IPS DF 4.7 (cell line): ENCODE data around the gene BCKDK.
"Not testable (repeated sequence)": the region's sequence is repeated elsewhere in the genome, so short reads cannot be mapped to it uniquely, and the experiment has no call there.

Experiments used
- DNase-seq: peaks from one replicate; pipeline ENCODE4 v3.0.0-alpha.2; 2013; ENCODE audit warnings: low spot score; ENCODE audit errors: extremely low read depth

Gene BCKDK

GRCh38 chr16:31141489-31142108 lies 33.4 kb downstream of the BCKDK start:
- DNase-seq = no peak

DNA sequence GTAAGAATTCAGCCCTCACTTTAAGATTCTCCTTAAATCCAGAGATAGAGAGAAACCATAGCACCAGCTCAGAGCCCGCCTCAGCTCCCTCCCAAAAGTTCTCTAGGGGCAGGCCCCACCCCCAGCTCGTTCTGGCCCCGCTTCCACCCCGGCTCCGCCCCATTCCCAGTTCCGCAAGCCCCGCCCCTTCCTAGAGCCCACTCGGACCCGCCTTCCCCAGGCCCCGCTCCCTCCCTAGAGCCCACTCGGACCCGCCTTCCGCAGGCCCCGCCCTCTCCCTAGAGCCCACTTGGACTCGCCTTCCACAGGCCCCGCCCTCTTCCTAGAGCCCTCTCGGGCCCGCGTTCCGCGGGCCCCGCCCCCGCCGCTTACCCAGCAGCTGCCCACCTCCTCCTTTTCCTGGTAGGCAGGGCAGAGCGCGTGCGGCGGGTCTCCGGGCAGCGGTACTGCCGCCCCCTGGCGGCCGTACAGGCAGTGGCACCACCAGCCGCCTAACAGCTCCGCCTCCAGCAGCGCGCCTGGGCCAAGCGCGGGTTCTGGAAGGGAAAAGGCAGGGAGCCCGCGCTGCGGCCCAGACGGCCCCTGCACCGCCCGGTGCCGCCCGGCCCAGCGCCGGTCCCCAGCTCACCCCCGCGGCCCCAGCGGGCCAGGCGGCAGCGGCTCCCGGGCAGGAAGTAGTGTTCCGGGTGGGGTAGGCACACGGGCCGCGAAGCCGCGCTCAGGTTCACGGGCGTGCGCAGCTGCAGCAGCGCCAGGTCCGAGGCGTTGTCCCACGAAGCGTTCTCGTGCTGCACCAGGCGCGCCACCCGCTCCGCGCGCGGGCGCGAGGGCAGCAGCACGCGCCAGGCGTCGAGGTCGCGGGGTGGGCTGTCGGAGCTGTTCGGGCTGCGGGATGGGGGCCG lies 34.2 kb downstream of the BCKDK start:
- no peak for DNase-seq

GRCh38 chr16:31143011-31143693 lies 35.0 kb downstream of the BCKDK start:
- DNase-seq = no peak

- no peak for DNase-seq
These were observed 35.5 kb downstream of the BCKDK start for GRCh38 chr16:31143694-31144148.

GRCh38 chr16:31144418-31144817 lies 36.2 kb downstream of the BCKDK start:
- DNase-seq = not testable (repeated sequence)

DNA sequence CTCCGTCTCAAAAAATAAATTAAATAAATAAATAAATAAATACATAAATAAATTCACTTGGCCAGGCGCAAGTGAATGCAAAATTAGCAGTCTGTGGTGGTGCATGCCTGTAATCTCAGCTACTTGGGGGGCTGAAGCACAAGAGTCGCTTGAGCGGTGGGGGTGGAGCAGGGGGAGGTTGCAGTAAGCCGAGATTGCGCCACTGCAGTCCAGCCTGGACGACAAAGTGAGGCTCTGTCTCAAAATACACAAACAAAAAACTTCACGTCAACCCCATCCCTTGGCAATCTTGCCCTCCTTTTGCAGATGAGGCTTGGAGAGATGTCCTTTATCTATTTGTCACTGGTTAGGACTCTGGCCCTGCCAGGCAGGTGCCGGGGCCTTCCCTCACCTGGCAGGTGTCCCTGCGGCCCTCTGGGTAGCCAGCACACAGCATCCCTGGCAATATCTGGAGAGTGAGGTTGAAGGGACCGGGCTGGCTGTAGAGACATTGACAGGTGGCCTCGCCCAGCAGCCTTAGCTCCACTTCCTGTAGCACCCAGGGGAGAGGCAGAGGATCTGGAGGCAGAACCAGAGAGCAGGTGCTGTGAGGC lies 37.3 kb downstream of the BCKDK start:
- no peak for DNase-seq

DNA sequence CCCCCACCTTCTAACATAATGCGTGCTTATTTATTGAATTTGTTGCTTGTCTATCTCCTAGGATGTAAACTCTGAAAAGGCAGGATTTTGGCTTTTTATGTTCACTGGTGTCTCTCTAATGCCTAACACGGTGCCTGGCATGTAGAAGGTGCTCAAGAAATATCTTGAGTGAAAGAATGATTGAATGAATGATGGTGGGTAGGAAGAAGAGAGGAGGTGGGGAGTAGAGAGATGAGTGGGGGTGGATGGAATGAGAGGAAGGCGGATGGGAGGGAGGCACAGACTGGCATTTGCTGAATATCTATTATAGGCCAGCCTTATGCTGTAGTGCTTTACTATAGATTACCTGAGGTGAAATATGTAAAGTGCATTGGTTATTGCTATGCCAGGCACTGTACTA lies 39.4 kb downstream of the BCKDK start:
- no peak for DNase-seq

DNA sequence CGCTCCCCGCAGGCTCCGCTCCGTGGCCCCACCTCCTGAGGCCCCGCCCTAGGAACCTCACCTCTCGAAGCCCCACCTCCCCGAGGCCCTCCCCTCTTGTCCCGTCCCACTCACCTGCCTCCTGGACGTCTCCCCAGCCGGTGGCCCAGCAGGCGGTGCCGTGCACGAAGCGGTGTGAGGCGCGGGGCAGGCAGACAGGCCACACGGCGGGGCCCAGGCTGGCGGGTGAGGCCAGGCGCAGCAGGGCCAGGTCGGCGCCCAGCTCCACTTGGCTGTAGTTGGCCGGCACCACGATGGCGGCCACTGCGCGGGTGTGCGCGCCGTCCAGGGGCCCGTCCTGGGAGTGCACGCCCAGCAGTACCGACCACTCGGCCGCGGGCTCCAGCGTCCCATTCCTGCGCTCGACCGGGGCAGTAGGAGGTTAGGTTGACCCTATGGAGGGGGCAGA lies 40.1 kb downstream of the BCKDK start:
- no peak for DNase-seq

GRCh38 chr16:31148896-31149295 lies 40.7 kb downstream of the BCKDK start:
- no peak for DNase-seq

DNA sequence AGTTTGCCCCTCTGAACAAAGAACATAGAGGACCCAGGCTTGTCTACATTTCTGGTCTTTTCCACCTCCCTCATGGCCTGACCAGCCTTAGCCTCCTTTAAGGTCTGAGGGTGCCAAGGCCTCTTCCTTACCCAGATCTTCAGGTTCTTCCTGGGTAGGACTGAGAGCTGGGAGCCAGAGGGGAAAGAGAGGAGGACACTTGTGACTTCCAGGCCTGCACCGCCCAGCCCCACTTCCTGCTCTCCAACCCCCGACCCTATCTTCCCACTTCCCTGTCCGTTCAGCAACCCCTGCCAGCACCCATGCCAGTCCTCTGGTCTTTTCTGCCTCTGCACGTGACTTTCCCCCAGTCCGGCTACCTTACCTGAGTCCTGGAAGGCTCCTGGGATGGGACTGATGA lies 41.1 kb downstream of the BCKDK start:
- DNase-seq = no peak

- DNase-seq = no peak
These were observed 42.0 kb downstream of the BCKDK start, which contains the start of gene PRSS36 for GRCh38 chr16:31149894-31150890. TSS of gene PRSS36 (minus strand) at chr16:31150066. CDS start at chr16:31150035, 31 bp downstream.

DNA sequence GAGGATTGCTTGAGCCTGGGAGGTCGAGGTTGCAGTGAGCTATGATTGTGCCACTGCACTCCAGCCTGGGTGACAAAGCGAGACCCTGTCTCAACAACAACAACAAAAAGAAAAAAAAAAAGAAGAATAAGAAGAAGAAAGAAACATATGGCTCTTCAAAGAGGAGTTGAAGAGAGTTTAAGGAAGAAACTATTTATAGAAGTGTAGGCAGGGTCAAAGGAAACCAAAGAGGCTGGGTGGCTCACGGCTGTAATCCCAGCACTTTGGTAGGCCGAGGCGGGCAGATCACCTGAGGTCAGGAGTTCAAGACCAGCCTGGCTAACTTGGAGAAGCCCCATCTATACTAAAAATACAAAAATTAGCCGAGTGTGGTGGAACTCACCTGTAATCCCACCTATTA lies 42.8 kb downstream of the BCKDK start:
- not testable (repeated sequence) for DNase-seq

DNA sequence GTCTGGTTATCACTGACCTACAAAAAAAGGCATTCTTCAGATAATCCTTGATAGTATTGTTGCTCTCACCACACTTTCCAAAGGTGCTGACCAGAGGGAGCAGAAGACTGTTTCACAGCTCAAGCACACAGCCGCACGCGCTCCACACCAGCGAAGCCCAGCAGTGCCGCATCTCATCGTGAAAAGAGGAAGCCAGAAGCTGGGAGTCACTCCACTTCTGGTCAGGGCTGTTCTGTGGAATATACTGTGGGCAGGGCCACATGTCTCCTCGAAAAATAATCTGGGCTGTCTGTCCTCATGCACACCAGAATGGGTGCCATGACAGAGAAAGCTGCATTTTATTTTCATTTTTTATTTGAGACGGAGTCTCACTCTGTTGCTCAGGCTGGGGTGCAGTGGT lies 49.0 kb downstream of the BCKDK start:
- no peak for DNase-seq
